OCI-LY1 (cell line): ENCODE measurements around the gene PLEKHJ1.
"Not testable (repeated sequence)": the region's sequence is repeated elsewhere in the genome, so short reads cannot be mapped to it uniquely, and the experiment has no call there.

Experiments used
- EZH2 ChIP-seq: fragments of 200-600 bp; sonication (generic), shearing (Covaris generic); IDR thresholded peaks from 2 replicates; pipeline ENCODE4 v1.8.0; 2017; ENCODE audit warnings: borderline replicate concordance, mixed run types, mild to moderate bottlenecking, antibody characterized with exemption, low read length, moderate library complexity, mixed read lengths
- TF ChIP-seq, protein P1 (sequence below): fragments of 200-600 bp; sonication (generic), shearing (Covaris generic); IDR thresholded peaks from 2 replicates; pipeline ENCODE4 v1.5.1; 2017; ENCODE audit warnings: mild to moderate bottlenecking, antibody characterized with exemption, low read length, moderate library complexity, mixed read lengths

DNA sequence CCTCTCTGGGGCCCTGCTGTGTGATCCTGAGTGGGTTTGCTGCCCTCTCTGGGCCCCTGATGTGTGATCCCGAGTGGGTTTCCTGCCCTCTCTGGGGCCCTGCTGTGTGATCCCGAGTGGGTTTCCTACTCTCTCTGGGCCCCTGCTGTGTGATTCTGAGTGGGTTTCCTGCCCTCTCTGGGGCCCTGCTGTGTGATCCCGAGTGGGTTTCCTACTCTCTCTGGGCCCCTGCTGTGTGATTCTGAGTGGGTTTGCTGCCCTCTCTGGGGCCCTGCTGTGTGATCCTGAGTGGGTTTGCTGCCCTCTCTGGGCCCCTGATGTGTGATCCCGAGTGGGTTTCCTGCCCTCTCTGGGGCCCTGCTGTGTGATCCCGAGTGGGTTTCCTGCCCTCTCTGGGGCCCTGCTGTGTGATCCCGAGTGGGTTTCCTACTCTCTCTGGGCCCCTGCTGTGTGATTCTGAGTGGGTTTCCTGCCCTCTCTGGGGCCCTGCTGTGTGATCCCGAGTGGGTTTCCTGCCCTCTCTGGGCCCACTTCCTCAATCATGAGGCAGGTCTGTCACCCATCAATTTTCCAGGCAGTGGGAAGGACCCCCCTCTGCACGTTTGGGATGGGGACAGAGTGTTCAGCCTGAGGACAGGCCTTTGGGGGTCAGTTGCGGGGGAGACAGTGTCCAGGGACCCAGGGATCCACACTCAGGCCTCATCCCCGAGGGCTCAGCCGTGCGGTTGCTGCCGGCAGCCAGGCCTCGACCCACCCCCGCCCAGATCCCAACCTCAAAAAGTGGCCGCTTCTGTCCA is 45.3 kb upstream of the PLEKHJ1 start:
- TF ChIP-seq, protein P1, sequence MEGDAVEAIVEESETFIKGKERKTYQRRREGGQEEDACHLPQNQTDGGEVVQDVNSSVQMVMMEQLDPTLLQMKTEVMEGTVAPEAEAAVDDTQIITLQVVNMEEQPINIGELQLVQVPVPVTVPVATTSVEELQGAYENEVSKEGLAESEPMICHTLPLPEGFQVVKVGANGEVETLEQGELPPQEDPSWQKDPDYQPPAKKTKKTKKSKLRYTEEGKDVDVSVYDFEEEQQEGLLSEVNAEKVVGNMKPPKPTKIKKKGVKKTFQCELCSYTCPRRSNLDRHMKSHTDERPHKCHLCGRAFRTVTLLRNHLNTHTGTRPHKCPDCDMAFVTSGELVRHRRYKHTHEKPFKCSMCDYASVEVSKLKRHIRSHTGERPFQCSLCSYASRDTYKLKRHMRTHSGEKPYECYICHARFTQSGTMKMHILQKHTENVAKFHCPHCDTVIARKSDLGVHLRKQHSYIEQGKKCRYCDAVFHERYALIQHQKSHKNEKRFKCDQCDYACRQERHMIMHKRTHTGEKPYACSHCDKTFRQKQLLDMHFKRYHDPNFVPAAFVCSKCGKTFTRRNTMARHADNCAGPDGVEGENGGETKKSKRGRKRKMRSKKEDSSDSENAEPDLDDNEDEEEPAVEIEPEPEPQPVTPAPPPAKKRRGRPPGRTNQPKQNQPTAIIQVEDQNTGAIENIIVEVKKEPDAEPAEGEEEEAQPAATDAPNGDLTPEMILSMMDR, result not testable (repeated sequence)
- not testable (repeated sequence) for TF ChIP-seq EZH2
